ENCODE results near the gene ZNF473. TPM values are rescaled to one million over a fixed set of nuclear protein-coding genes. Genes with fewer than 3 reads are reported as not detected.

The ZNF473 gene
- total and polyA plus RNA-seq, 2 donors (not counting 1 experiment from before 2014, with no cell fraction given): 5.0 to 6.4 TPM

DNA sequence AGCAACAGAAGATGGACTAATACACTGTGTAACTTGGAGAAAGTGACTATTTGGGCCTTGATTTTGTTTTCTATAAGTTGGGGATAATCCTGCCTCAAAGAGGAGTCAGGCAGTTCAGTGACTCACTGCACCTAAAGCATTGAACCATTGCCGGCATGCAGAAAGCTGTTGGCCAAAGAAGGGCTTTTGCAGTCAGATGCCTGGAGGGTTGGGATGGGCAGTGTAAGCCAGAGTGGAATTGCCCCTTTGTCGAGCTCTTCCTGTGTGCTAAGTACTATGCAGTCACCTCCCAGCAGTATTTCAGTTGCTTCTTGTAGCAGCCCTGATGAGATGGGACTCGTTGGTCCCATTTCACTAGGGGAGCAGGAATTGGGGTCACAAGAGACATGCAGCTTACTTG is 11.1 kb downstream of the ZNF473 start:
- TF ChIP-seq EZH2 (IDR thresholded peaks at IDR 0.05; ENCODE audit: low read length, missing control alignments): no peak
- TF ChIP-seq, protein P1, sequence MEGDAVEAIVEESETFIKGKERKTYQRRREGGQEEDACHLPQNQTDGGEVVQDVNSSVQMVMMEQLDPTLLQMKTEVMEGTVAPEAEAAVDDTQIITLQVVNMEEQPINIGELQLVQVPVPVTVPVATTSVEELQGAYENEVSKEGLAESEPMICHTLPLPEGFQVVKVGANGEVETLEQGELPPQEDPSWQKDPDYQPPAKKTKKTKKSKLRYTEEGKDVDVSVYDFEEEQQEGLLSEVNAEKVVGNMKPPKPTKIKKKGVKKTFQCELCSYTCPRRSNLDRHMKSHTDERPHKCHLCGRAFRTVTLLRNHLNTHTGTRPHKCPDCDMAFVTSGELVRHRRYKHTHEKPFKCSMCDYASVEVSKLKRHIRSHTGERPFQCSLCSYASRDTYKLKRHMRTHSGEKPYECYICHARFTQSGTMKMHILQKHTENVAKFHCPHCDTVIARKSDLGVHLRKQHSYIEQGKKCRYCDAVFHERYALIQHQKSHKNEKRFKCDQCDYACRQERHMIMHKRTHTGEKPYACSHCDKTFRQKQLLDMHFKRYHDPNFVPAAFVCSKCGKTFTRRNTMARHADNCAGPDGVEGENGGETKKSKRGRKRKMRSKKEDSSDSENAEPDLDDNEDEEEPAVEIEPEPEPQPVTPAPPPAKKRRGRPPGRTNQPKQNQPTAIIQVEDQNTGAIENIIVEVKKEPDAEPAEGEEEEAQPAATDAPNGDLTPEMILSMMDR (conservative IDR thresholded peaks at IDR 0.05 in 1 of 2, IDR thresholded peaks at IDR 0.05 in 1 of 2; ENCODE audit: low read depth in 1 of 2, low read length in 2 of 2): no peak
- H3K4me2 ChIP-seq (ENCODE audit: extremely low read depth, insufficient read depth, low read length): no peak overlapping the region
- no peaks in the 10 kb centered on the region for H3K27me3 ChIP-seq (ENCODE audit: control insufficient read depth, insufficient read depth, low read length)
- no peak overlapping the region for H3K27ac ChIP-seq (ENCODE audit: insufficient read depth, low read length)
- no peak for DNase-seq (ENCODE audit: low read depth in 2 of 2)
- no peaks in the 10 kb centered on the region for H3K4me1 ChIP-seq (ENCODE audit: control insufficient read depth, extremely low read depth, insufficient read depth, low read length)
- no peak overlapping the region for H3K4me3 ChIP-seq (replicated peaks in 1 of 4; ENCODE audit: control extremely low read depth in 1 of 4, insufficient read depth in 1 of 4, low read depth in 3 of 4, low read length in 4 of 4)
- H4K20me1 ChIP-seq (ENCODE audit: control insufficient read depth, extremely low read depth, insufficient read depth, low read length): no peaks in the 10 kb centered on the region
- H3K79me2 ChIP-seq (ENCODE audit: control insufficient read depth, insufficient read depth, low read length): no peaks in the 10 kb centered on the region
- H3K36me3 ChIP-seq (ENCODE audit: control insufficient read depth, insufficient read depth, low read length): peaks cover 13% of the 10 kb centered on the region
- H2AFZ ChIP-seq (ENCODE audit: low read length): no peak overlapping the region
- H3K9me3 ChIP-seq (ENCODE audit: control insufficient read depth, insufficient read depth, low read depth, low read length): no peaks in the 10 kb centered on the region
- H3K9ac ChIP-seq (ENCODE audit: insufficient read depth, low read length): no peak overlapping the region

DNA sequence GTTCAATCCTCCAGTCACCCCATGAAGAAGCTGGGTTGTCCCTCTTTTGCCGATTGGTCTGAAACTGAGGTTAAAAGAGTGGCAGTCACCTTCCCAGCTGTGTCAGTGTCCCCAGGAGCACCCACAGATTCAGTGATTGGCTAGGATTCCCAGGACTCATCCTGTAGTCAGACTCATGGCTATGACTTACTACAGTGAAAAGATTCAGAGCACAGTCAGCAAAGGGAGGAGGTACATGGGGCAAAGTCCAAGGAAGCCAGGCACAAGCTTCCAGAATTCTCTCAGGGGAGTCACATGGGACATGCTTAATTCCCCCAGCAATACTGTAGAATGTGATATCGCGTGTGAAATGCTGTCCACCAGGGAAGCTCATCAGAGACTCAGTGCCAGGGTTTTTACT is 14.2 kb downstream of the ZNF473 start:
- Histone ChIP-seq H3K27me3 (ENCODE audit: control insufficient read depth, insufficient read depth, low read length) (no peaks in the 10 kb centered on the region), H2AFZ (ENCODE audit: low read length) (no peak overlapping the region), H4K20me1 (ENCODE audit: control insufficient read depth, extremely low read depth, insufficient read depth, low read length) (no peaks in the 10 kb centered on the region), H3K79me2 (ENCODE audit: control insufficient read depth, insufficient read depth, low read length) (no peaks in the 10 kb centered on the region), H3K36me3 (ENCODE audit: control insufficient read depth, insufficient read depth, low read length) (peaks cover 28% of the 10 kb centered on the region), H3K27ac (ENCODE audit: insufficient read depth, low read length) (no peak overlapping the region), H3K4me1 (ENCODE audit: control insufficient read depth, extremely low read depth, insufficient read depth, low read length) (no peaks in the 10 kb centered on the region), H3K4me3 (replicated peaks in 1 of 4; ENCODE audit: control extremely low read depth in 1 of 4, insufficient read depth in 1 of 4, low read depth in 3 of 4, low read length in 4 of 4) (no peak overlapping the region), H3K9ac (ENCODE audit: insufficient read depth, low read length) (no peak overlapping the region), H3K9me3 (ENCODE audit: control insufficient read depth, insufficient read depth, low read depth, low read length) (peaks cover 7% of the 10 kb centered on the region), H3K4me2 (ENCODE audit: extremely low read depth, insufficient read depth, low read length) (no peak overlapping the region)
- DNase-seq (ENCODE audit: low read depth in 2 of 2): no peak
- no peak for TF ChIP-seq EZH2 (IDR thresholded peaks at IDR 0.05; ENCODE audit: low read length, missing control alignments)

DNA sequence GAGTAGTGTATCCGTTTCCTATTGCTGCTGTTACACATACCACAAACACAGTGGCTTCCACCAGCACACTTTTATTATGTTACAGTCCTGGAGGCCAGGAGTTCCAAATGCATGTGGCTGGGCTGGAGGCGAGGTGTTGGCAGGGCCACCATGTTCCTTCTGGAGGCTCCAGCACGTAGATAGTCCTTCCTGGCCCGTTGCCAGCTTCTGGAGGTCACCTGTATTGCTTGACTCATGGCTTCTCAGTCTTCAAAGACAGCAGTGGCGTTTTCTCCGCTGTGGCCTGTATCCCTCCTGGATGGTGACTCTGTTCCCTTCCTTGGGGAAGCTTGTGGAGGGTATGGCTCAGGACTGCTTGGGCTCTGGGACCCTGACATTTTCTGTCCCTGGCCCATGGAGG is 15.2 kb downstream of the ZNF473 start:
- no peak overlapping the region for H3K9ac ChIP-seq (ENCODE audit: insufficient read depth, low read length)
- peaks cover 32% of the 10 kb centered on the region for H3K36me3 ChIP-seq (ENCODE audit: control insufficient read depth, insufficient read depth, low read length)
- no peak overlapping the region for H2AFZ ChIP-seq (ENCODE audit: low read length)
- no peak for DNase-seq (ENCODE audit: low read depth in 2 of 2)
- no peak overlapping the region for H3K4me3 ChIP-seq (replicated peaks in 1 of 4; ENCODE audit: control extremely low read depth in 1 of 4, insufficient read depth in 1 of 4, low read depth in 3 of 4, low read length in 4 of 4)
- no peak overlapping the region for H3K4me2 ChIP-seq (ENCODE audit: extremely low read depth, insufficient read depth, low read length)
- TF ChIP-seq, protein P1 (conservative IDR thresholded peaks at IDR 0.05 in 1 of 2, IDR thresholded peaks at IDR 0.05 in 1 of 2; ENCODE audit: low read depth in 1 of 2, low read length in 2 of 2): no peak
- H3K79me2 ChIP-seq (ENCODE audit: control insufficient read depth, insufficient read depth, low read length): no peaks in the 10 kb centered on the region
- no peaks in the 10 kb centered on the region for H4K20me1 ChIP-seq (ENCODE audit: control insufficient read depth, extremely low read depth, insufficient read depth, low read length)
- H3K27me3 ChIP-seq (ENCODE audit: control insufficient read depth, insufficient read depth, low read length): no peaks in the 10 kb centered on the region
- H3K27ac ChIP-seq (ENCODE audit: insufficient read depth, low read length): no peak overlapping the region
- peaks cover 9% of the 10 kb centered on the region for H3K9me3 ChIP-seq (ENCODE audit: control insufficient read depth, insufficient read depth, low read depth, low read length)
- H3K4me1 ChIP-seq (ENCODE audit: control insufficient read depth, extremely low read depth, insufficient read depth, low read length): no peaks in the 10 kb centered on the region
